Pancreas (tissue), 10 donors: ENCODE results near the gene SKOR1. TPM values are rescaled to one million over a fixed set of nuclear protein-coding genes. Genes with fewer than 3 reads are reported as not detected.

Source experiments
- ATAC-seq, 4 donors: fragments of 200-7000 bp; cut with Tn5 transposase; one replicate each; pipeline versions ENCODE4 v1.8.0 to v1.9.1; 2020; ENCODE audit warnings: mild to moderate bottlenecking in 4 of 4, moderate library complexity in 4 of 4
- DNase-seq, 6 donors: peaks; one replicate each; pipeline ENCODE4 v3.0.0-alpha.2; 2020
- FAIRE-seq: peaks from 2 replicates; lab custom pipeline; 2012; peaks lifted over from hg19 to GRCh38; lab: Jason Lieb, UNC
- H3K27ac ChIP-seq, 4 donors: fragments of 200-600 bp; sonication (generic); 1 replicate in 3 of 4; 2 replicates in 1 of 4; pipeline versions ENCODE4 v1.5.0 to v1.8.0; 2020
- H3K27me3 ChIP-seq, 4 donors: fragments of 200-600 bp; one replicate each; pipeline ENCODE4 v1.8.0; 2021
- H3K36me3 ChIP-seq, 3 donors: fragments of 200-600 bp; sonication (generic) in 1 of 3; one replicate each; pipeline versions ENCODE4 v1.5.0 to v1.8.0; 2020 to 2021
- H3K4me1 ChIP-seq, 3 donors: fragments of 200-600 bp; one replicate each; pipeline ENCODE4 v1.8.0; 2021
- H3K4me3 ChIP-seq, 4 donors: fragments of 200-600 bp; sonication (generic) in 2 of 4; one replicate each; pipeline versions ENCODE4 v1.5.0 to v1.8.0; 2020 to 2021
- H3K9me3 ChIP-seq, 4 donors: fragments of 200-600 bp; one replicate each; pipeline ENCODE4 v1.8.0; 2021
- WGBS, 2 donors: extraction: QIAGEN DNeasy Blood & Tissue Kit; methylation state at CpG; one replicate each; pipeline ENCODE4 v1.1.7; 2013; 5-methylcytosine and 5-hydroxymethylcytosine counted together
- intact Hi-C, 3 donors: fragments of 100-400 bp; cut with DNase I; formaldehyde crosslinking; loops; one replicate each; pipeline versions ENCODE4 v1.11.1 to v1.14.2; 2022
- polyA plus RNA-seq, 2 donors: library from polyadenylated mRNA; stranded (reverse); fragments of 200-250 nt; gene quantifications; one replicate each; pipeline ENCODE4 v1.2.3, GENCODE V29; 2013
- total RNA-seq, 6 donors: library from RNA; stranded (reverse); fragmentation: NEBNext Ultra II Directional in 4 of 6; extraction: Animal tissue kit (Norgen Biotek cat#: 25700) in 4 of 6; gene quantifications; one replicate each; pipeline versions ENCODE4 v1.2.1 to v1.2.4, GENCODE V29; 2021 to 2023
- TF ChIP-seq, protein P1 (sequence below), 4 donors: fragments of 200-600 bp; sonication (generic) in 3 of 4; IDR thresholded peaks; one replicate each; pipeline versions ENCODE4 v1.5.0 to v1.8.0; 2021; ENCODE audit warnings: antibody characterized with exemption in 4 of 4
- donor health status: healthy with polysubstance abuse.
- donor health status: DM: no; HTN: no; CAD: no; lungs with moderate emphysema.
- donor health status: DM: no; HTN: no; CAD: no.
- donor health status: control.
- donor health status: control.
- donor health status: Bipolar disorder and iron deficiency.
- donor health status: DM: yes; HTN: yes; CAD: no.
- donor health status: DM: no; HTN: no; CAD: no.
- donor health status: DM: no; HTN: no; CAD: no.
- donor health status: DM: yes; HTN: yes; CAD: no.

SKOR1 gene
- total and polyA plus RNA-seq, 8 donors = 0.09 to 0.54 (median 0.36) TPM

DNA sequence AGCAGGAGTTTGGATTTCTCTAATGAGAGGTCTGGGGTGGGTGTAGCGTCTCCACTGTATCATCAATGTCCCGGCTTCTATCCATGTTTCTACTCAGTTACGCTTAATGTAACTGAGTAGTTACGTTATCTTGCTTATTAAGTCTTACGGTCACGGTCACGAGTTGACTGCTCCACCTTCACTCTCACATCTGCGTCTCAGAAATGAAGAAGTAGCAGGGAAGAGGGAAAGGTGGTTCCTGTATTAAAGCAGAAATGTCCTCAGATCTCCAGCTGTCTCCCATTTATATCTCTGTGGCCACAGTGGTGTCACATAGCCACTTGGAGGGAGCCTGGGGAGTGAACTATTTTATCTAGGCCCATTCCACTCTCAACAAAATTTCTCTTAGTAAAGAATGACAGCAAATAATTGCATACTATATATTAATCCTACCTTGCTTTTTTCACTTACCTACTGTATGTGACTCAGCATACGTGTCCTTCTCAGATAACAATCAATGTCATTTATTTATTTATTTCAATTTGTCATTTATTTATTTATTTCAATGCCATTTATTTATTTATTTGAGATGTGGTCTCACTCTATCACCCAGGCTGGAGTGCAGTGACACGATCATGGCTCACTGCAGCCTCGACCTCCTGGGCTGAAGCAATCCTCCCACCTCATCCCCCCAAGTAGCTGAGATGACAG is 54.3 kb downstream of the SKOR1 start:
- WGBS, 2 donors = 90 to 96% methylated on average over 11 of the region's 11 CpGs

DNA sequence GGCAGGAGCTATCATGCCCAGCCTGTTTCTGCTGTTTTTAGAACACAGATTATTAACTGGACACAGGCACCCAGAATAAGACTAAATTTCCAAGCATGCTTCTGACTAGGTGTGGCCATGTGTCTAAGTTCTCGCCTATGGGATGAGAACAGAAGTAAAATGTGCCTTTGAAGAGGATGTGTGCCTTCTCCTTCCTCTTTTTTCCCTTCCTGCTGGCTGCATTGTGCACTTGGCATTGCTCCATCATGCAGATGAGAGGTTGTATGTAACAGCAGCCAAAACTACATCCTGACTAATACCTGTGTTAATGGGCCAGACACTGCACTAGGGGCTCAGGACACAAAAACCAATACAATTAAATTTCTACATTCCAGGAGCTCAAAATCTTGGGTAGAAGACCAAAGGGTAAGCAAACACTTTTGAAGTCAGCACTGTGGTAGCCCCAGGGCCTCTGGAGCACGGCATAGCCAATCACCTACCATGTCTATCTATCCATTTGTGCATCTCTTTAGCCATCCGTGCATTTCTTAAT is 55.4 kb downstream of the SKOR1 start:
- Histone ChIP-seq H3K9me3 (no peaks in the 10 kb centered on the region), H3K27me3 (no peaks in the 10 kb centered on the region), H3K4me1 (peaks cover 0 to 11% (median 0%) of the 10 kb centered on the region in 3 donors), H3K27ac (no peak overlapping the region), H3K4me3 (no peak overlapping the region), H3K36me3 (no peaks in the 10 kb centered on the region)
- no peak for FAIRE-seq
- TF ChIP-seq, protein P1, sequence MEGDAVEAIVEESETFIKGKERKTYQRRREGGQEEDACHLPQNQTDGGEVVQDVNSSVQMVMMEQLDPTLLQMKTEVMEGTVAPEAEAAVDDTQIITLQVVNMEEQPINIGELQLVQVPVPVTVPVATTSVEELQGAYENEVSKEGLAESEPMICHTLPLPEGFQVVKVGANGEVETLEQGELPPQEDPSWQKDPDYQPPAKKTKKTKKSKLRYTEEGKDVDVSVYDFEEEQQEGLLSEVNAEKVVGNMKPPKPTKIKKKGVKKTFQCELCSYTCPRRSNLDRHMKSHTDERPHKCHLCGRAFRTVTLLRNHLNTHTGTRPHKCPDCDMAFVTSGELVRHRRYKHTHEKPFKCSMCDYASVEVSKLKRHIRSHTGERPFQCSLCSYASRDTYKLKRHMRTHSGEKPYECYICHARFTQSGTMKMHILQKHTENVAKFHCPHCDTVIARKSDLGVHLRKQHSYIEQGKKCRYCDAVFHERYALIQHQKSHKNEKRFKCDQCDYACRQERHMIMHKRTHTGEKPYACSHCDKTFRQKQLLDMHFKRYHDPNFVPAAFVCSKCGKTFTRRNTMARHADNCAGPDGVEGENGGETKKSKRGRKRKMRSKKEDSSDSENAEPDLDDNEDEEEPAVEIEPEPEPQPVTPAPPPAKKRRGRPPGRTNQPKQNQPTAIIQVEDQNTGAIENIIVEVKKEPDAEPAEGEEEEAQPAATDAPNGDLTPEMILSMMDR (IDR thresholded peaks at IDR 0.05) = no peak
- 79% methylated on average over 3 of the region's 3 CpGs for WGBS, 2 donors
- peak in 2 of 4 donors; percentile 9 to 27 for ATAC-seq
- peak in 3 of 6 donors; percentile 35 to 42 (median 38) for DNase-seq
- intact Hi-C loops = no loop called here

More for the DNA sequence above, 54.3 kb downstream of the SKOR1 start:
- DNase-seq (peak in 1 of 6 donors; percentile 9), FAIRE-seq (no peak), ATAC-seq (no peak)
- Histone ChIP-seq H3K9me3 (no peaks in the 10 kb centered on the region), H3K4me1 (peaks cover 0 to 7% (median 0%) of the 10 kb centered on the region in 3 donors), H3K36me3 (no peaks in the 10 kb centered on the region), H3K27ac (no peak overlapping the region), H3K27me3 (no peaks in the 10 kb centered on the region), H3K4me3 (no peak overlapping the region)
- TF ChIP-seq, protein P1 (IDR thresholded peaks at IDR 0.05) = no peak
- intact Hi-C loops = no loop called here

DNA sequence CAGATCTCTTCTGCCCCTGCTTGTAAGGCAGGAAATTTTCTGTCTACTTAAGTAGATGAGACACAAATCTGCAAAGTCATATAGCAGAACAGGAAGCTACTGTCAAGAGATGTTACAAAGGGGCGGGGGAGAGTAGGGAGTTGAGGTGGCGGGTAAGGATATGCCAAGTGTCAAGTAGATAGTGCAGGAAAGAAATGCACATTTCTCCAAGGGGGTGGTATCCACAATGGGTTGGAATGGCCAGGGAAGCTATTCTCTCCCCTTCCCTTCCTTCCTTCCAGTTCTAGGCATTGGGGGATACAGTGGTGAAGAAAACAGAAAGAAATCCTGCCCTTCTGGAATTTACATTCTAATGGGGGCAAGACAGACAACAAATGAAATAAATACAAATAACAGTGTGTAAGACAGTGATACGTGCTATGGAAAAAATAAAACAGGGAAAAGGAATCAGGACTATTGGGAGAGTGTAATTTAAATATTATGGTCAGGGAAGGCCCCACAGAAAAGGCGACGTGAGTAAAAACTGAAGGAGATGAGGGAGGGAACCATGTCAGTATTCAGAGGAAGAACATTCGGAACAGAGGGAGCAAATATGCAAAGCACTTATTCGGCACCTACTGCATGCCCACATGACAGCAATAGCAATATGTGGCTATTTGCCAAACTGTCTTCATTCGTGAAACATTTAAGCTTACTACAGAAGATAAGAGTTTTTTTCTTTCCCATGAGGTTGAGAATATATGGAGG is 57.4 kb downstream of the SKOR1 start:
- Histone ChIP-seq H3K27me3 (no peaks in the 10 kb centered on the region), H3K4me1 (peaks cover 0 to 11% (median 0%) of the 10 kb centered on the region in 3 donors), H3K27ac (no peak overlapping the region), H3K4me3 (no peak overlapping the region), H3K9me3 (no peaks in the 10 kb centered on the region), H3K36me3 (no peaks in the 10 kb centered on the region)
- DNase-seq (peak in 1 of 6 donors; percentile 14), FAIRE-seq (no peak), ATAC-seq (no peak)
- WGBS, 2 donors = 71 to 76% methylated on average over 8 of the region's 8 CpGs
- TF ChIP-seq, protein P1 (IDR thresholded peaks at IDR 0.05) = no peak
- intact Hi-C loops = no loop called here

DNA sequence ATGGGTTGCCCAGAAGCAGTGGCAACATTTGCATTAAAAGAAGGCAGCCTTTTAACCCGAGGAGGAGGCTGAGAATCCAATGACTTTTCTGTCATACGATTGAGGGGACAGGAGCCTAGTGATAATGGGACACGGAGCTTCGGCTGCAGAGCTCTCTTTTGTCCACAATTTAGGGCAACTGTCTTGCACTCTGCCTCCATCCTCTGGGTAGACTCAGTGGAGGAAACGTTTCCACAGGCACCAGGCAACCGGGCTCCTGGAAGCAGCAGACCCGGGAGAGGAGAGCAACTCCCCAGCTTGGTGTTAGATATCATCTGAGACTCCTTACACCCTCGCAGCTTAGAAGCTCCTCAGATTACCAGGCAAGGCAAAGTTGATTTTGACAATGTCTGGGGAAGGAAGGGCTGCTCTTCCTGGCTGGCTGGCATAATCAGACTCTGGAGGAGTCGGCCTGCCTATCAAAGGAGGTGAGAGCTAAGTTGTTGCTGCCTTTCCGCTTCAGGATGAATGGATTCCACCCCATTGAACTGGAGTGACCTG is 58.0 kb downstream of the SKOR1 start:
- H3K36me3 ChIP-seq = no peaks in the 10 kb centered on the region
- no peak overlapping the region for H3K4me3 ChIP-seq
- intact Hi-C loops = no loop called here
- H3K9me3 ChIP-seq = no peaks in the 10 kb centered on the region
- H3K27me3 ChIP-seq = no peaks in the 10 kb centered on the region
- FAIRE-seq (no peak), DNase-seq (peak in 1 of 6 donors; percentile 7), ATAC-seq (no peak)
- H3K27ac ChIP-seq = no peak overlapping the region
- TF ChIP-seq, protein P1 (IDR thresholded peaks at IDR 0.05) = no peak
- peaks cover 0 to 11% (median 0%) of the 10 kb centered on the region in 3 donors for H3K4me1 ChIP-seq
- WGBS, 2 donors = 72 to 81% methylated on average over 10 of the region's 10 CpGs
